ENCODE results near the gene ARL15. TPM values are rescaled to one million over a fixed set of nuclear protein-coding genes. Genes with fewer than 3 reads are reported as not detected.

The ARL15 gene
- polyA plus RNA-seq, 1 of the 3 experiments (the other 2 are of a cell fraction), result 6.4 TPM

DNA sequence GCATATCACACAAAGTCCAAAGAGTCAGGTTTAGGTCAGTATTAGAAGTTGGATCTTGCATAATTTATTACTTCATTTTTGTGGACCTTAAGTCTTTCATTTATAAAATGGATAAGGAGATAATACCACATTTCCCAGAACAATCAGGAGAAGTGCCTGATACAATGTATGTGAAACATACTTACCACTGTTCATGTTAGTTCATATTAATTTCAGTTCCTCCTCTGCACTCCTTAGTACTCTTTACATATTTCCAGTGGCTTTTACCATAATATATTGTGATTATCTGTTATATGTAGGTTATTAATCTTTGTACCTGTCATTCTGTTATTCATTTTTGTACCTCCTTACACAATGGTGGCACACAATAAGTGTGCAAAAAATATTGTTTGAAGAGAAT lies 214.4 kb downstream of the ARL15 start (continued):
- TF ChIP-seq, protein P1, sequence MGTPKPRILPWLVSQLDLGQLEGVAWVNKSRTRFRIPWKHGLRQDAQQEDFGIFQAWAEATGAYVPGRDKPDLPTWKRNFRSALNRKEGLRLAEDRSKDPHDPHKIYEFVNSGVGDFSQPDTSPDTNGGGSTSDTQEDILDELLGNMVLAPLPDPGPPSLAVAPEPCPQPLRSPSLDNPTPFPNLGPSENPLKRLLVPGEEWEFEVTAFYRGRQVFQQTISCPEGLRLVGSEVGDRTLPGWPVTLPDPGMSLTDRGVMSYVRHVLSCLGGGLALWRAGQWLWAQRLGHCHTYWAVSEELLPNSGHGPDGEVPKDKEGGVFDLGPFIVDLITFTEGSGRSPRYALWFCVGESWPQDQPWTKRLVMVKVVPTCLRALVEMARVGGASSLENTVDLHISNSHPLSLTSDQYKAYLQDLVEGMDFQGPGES (IDR thresholded peaks at IDR 0.05; ENCODE audit: low read depth, low read length), result no peak
- TF ChIP-seq, protein P2, sequence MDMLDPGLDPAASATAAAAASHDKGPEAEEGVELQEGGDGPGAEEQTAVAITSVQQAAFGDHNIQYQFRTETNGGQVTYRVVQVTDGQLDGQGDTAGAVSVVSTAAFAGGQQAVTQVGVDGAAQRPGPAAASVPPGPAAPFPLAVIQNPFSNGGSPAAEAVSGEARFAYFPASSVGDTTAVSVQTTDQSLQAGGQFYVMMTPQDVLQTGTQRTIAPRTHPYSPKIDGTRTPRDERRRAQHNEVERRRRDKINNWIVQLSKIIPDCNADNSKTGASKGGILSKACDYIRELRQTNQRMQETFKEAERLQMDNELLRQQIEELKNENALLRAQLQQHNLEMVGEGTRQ (IDR thresholded peaks at IDR 0.05; ENCODE audit: borderline replicate concordance, low read depth, low read length), result no peak
- TF ChIP-seq FOXJ3 (CRISPR knock-in tag; IDR thresholded peaks at IDR 0.05), result no peak
- TF ChIP-seq NFIC (IDR thresholded peaks at IDR 0.05; ENCODE audit: borderline replicate concordance), result no peak
- no peak for TF ChIP-seq GABPA (IDR thresholded peaks at IDR 0.05; ENCODE audit: low read depth)
- no peak for TF ChIP-seq SMC3 (IDR thresholded peaks at IDR 0.05; ENCODE audit: low read depth, low read length)
- no peak for TF ChIP-seq MXI1 (IDR thresholded peaks at IDR 0.05; ENCODE audit: low read depth, low read length)

DNA sequence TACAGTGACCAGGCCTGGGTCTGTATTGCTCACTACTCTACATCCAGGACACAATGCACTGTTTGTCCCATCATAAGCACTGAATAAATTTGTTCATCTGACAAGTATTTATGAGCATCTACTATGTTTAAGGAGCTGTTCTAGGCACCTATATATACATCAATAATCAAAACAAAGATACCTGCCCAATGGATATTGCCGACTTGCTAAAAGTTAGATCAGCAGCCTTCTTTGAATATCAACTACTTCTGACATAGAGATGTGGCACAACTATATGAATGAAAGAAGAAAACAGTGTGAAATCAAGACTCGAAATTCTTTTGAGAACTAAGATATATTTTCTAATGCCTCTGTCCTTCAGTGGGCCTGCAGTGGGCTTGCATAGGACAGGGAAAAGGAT lies 215.7 kb downstream of the ARL15 start:
- H3K9ac ChIP-seq, result no peak overlapping the region
- H3F3A ChIP-seq (replicated peaks; ENCODE audit: insufficient read depth), result no peaks in the 10 kb centered on the region
- 92% methylated on average over 2 of the region's 2 CpGs for WGBS (ENCODE audit: low lambda C conversion rate)
- no peaks in the 10 kb centered on the region for H3K79me2 ChIP-seq (ENCODE audit: insufficient read depth)
- H3K36me3 ChIP-seq (replicated peaks in 1 of 2; ENCODE audit: control insufficient read depth in 1 of 2, insufficient read depth in 2 of 2, low read length in 1 of 2), result no peaks in the 10 kb centered on the region
- H2AFZ ChIP-seq (ENCODE audit: low read depth), result no peak overlapping the region
- no peaks in the 10 kb centered on the region for H3K27me3 ChIP-seq (ENCODE audit: insufficient read depth)
- H3K9me2 ChIP-seq, result no peaks in the 10 kb centered on the region
- ChIA-PET POLR2A (no interaction called here), CTCF (no interaction called here)
- no peak overlapping the region for H3K4me2 ChIP-seq
- DNase-seq, result no peak
- no peaks in the 10 kb centered on the region for H4K20me1 ChIP-seq (ENCODE audit: insufficient read depth)
- TF ChIP-seq RXRA (IDR thresholded peaks at IDR 0.05; ENCODE audit: borderline replicate concordance, low read depth) (no peak), EZH2phosphoT487 (IDR thresholded peaks at IDR 0.05; ENCODE audit: borderline replicate concordance, low read depth) (no peak), FOSL2 (IDR thresholded peaks at IDR 0.05; ENCODE audit: borderline replicate concordance, low read depth) (no peak), NFIC (IDR thresholded peaks at IDR 0.05; ENCODE audit: borderline replicate concordance) (no peak), POLR2AphosphoS5 (IDR thresholded peaks at IDR 0.05; ENCODE audit: low read depth, low read length) (no peak), RCOR1 (IDR thresholded peaks at IDR 0.05; ENCODE audit: low read length) (no peak)
- TF ChIP-seq, protein P3, sequence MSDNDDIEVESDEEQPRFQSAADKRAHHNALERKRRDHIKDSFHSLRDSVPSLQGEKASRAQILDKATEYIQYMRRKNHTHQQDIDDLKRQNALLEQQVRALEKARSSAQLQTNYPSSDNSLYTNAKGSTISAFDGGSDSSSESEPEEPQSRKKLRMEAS (IDR thresholded peaks at IDR 0.05; ENCODE audit: low read depth), result no peak
- TF ChIP-seq, protein P4, sequence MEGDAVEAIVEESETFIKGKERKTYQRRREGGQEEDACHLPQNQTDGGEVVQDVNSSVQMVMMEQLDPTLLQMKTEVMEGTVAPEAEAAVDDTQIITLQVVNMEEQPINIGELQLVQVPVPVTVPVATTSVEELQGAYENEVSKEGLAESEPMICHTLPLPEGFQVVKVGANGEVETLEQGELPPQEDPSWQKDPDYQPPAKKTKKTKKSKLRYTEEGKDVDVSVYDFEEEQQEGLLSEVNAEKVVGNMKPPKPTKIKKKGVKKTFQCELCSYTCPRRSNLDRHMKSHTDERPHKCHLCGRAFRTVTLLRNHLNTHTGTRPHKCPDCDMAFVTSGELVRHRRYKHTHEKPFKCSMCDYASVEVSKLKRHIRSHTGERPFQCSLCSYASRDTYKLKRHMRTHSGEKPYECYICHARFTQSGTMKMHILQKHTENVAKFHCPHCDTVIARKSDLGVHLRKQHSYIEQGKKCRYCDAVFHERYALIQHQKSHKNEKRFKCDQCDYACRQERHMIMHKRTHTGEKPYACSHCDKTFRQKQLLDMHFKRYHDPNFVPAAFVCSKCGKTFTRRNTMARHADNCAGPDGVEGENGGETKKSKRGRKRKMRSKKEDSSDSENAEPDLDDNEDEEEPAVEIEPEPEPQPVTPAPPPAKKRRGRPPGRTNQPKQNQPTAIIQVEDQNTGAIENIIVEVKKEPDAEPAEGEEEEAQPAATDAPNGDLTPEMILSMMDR (IDR thresholded peaks at IDR 0.05), result no peak
- no peak overlapping the region for H3K27ac ChIP-seq (ENCODE audit: low read depth in 2 of 2, low read length in 1 of 2)
- H3K4me3 ChIP-seq (ENCODE audit: low read depth in 2 of 2, low read length in 1 of 2), result no peak overlapping the region
- H3K4me1 ChIP-seq (ENCODE audit: control insufficient read depth in 1 of 2, insufficient read depth in 2 of 2, low read depth in 1 of 2, low read length in 1 of 2), result peaks cover 0 to 16% of the 10 kb centered on the region in 2 experiments; a peak in 3 of 4 replicates
- no peaks in the 10 kb centered on the region for H3K9me3 ChIP-seq

Data from SK-N-SH (cell line).